A673 (cell line): ENCODE measurements around the gene COA8. TPM values are rescaled to one million over a fixed set of nuclear protein-coding genes. Genes with fewer than 3 reads are reported as not detected.

ENCODE experiments used
- BruUV-seq: library from RNA; stranded (reverse); fragments of 400-500 nt; replicated peaks from 2 replicates; lab custom pipeline; 2021; lab: Mats Ljungman, UMichigan
- CTCF ChIA-PET: fragments of 300-600 bp; sonication (Branson Sonifier 250); formaldehyde crosslinking; loops from one replicate; lab custom pipeline; 2022; ENCODE audit warnings: antibody characterized with exemption; lab: Charles Lee
- POLR2A ChIA-PET: fragments of 300-600 bp; sonication (Branson Sonifier 250); formaldehyde crosslinking; loops from one replicate; lab custom pipeline; 2022; ENCODE audit warnings: antibody characterized with exemption; ENCODE audit not compliant: low non-redundant PET; lab: Charles Lee
- DNase-seq: peaks from one replicate; pipeline ENCODE4 v3.0.0-alpha.2; 2015; ENCODE audit warnings: low spot score
- H3K27ac ChIP-seq: fragments of 200-600 bp; sonication (generic); 2 replicates; pipeline ENCODE4 v1.5.1; 2016; ENCODE audit warnings: mixed run types, low read depth, mild to moderate bottlenecking, mixed read lengths, antibody characterized with exemption, low read length; ENCODE audit not compliant: poor library complexity, severe bottlenecking
- H3K27me3 ChIP-seq: fragments of 200-600 bp; sonication (generic); replicated peaks from 2 replicates; pipeline ENCODE4 v1.6.1; 2017; ENCODE audit warnings: mixed run types, low read depth, mild to moderate bottlenecking, mixed read lengths, antibody characterized with exemption, low read length; ENCODE audit not compliant: insufficient read depth, poor library complexity
- H3K36me3 ChIP-seq: fragments of 200-600 bp; sonication (generic); 2 replicates; pipeline ENCODE4 v1.6.1; 2016; ENCODE audit warnings: mixed run types, mild to moderate bottlenecking, mixed read lengths, antibody characterized with exemption, low read length; ENCODE audit not compliant: insufficient read depth, poor library complexity, severe bottlenecking
- H3K4me1 ChIP-seq: fragments of 200-600 bp; sonication (generic); 2 replicates; pipeline ENCODE4 v1.6.1; 2017; ENCODE audit warnings: mixed run types, mild to moderate bottlenecking, mixed read lengths, antibody characterized with exemption, low read length; ENCODE audit not compliant: insufficient read depth, poor library complexity, severe bottlenecking
- H3K4me3 ChIP-seq: fragments of 200-600 bp; sonication (generic); 2 replicates; pipeline ENCODE4 v1.5.1; 2016; ENCODE audit warnings: low read depth, mixed run types, mild to moderate bottlenecking, mixed read lengths, low read length; ENCODE audit not compliant: poor library complexity, severe bottlenecking
- H3K9me3 ChIP-seq: fragments of 200-600 bp; sonication (generic); 2 replicates; pipeline ENCODE4 v1.6.1; 2016; ENCODE audit warnings: mixed run types, low read depth, mild to moderate bottlenecking, mixed read lengths, antibody characterized with exemption, low read length; ENCODE audit not compliant: poor library complexity, severe bottlenecking
- EZH2 ChIP-seq: fragments of 200-600 bp; sonication (generic); IDR thresholded peaks from 2 replicates; pipeline ENCODE4 v1.6.1; 2017; ENCODE audit warnings: borderline replicate concordance, low read depth, mild to moderate bottlenecking, mixed read lengths, antibody characterized with exemption, low read length; ENCODE audit not compliant: poor library complexity, severe bottlenecking
- intact Hi-C: fragments of 100-400 bp; cut with micrococcal nuclease; formaldehyde crosslinking; loops from one replicate; pipeline ENCODE4 v1.10.0; 2022; ENCODE audit not compliant: unreplicated experiment
- total RNA-seq: library from RNA; stranded (reverse); gene quantifications from 2 replicates; pipeline ENCODE4 v1.2.3, GENCODE V29; 2021
- TF ChIP-seq, protein P1 (sequence below): fragments of 300-800, 200-600 bp; sonication (generic); conservative IDR thresholded peaks from 2 replicates; pipeline ENCODE4 v1.5.1; 2017; ENCODE audit warnings: low read depth, mild to moderate bottlenecking, antibody characterized with exemption, low read length, moderate library complexity, mixed read lengths

Gene COA8
- total RNA-seq, 1 experiment from 2014 or later: 51.0 TPM

- Histone ChIP-seq H3K4me3 (no peak overlapping the region), H3K36me3 (no peaks in the 10 kb centered on the region), H3K27ac (no peak overlapping the region), H3K27me3 (no peaks in the 10 kb centered on the region), H3K9me3 (no peaks in the 10 kb centered on the region), H3K4me1 (peaks cover 15% of the 10 kb centered on the region)
- ChIA-PET POLR2A (interaction anchor here (0.6 kb wide), 1 partner anchor 12 kb away, joined by 3 read pairs; no protein-coding TSS in a partner anchor), CTCF (no interaction called here)
- BruUV-seq: no TSS peak
- DNase-seq: no peak
- intact Hi-C loops: no loop called here
- no peak for TF ChIP-seq EZH2
- TF ChIP-seq, protein P1, sequence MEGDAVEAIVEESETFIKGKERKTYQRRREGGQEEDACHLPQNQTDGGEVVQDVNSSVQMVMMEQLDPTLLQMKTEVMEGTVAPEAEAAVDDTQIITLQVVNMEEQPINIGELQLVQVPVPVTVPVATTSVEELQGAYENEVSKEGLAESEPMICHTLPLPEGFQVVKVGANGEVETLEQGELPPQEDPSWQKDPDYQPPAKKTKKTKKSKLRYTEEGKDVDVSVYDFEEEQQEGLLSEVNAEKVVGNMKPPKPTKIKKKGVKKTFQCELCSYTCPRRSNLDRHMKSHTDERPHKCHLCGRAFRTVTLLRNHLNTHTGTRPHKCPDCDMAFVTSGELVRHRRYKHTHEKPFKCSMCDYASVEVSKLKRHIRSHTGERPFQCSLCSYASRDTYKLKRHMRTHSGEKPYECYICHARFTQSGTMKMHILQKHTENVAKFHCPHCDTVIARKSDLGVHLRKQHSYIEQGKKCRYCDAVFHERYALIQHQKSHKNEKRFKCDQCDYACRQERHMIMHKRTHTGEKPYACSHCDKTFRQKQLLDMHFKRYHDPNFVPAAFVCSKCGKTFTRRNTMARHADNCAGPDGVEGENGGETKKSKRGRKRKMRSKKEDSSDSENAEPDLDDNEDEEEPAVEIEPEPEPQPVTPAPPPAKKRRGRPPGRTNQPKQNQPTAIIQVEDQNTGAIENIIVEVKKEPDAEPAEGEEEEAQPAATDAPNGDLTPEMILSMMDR: no peak
These were observed 61.2 kb downstream of the COA8 start for GRCh38 chr14:103623883-103624482.

- intact Hi-C loops: no loop called here
- no peak overlapping the region for H3K27ac ChIP-seq
- DNase-seq: no peak
- CTCF ChIA-PET: no interaction called here
- H3K36me3 ChIP-seq: no peaks in the 10 kb centered on the region
- TF ChIP-seq, protein P1: no peak
- no peak for TF ChIP-seq EZH2
- H3K27me3 ChIP-seq: no peaks in the 10 kb centered on the region
- POLR2A ChIA-PET: interaction anchor here (0.7 kb wide), 1 partner anchor 203 kb away, joined by 5 read pairs; no protein-coding TSS in a partner anchor
- peaks cover 15% of the 10 kb centered on the region for H3K4me1 ChIP-seq
- H3K9me3 ChIP-seq: no peaks in the 10 kb centered on the region
- H3K4me3 ChIP-seq: no peak overlapping the region
- no TSS peak for BruUV-seq
These were observed 62.1 kb downstream of the COA8 start for GRCh38 chr14:103624860-103625259.

DNA sequence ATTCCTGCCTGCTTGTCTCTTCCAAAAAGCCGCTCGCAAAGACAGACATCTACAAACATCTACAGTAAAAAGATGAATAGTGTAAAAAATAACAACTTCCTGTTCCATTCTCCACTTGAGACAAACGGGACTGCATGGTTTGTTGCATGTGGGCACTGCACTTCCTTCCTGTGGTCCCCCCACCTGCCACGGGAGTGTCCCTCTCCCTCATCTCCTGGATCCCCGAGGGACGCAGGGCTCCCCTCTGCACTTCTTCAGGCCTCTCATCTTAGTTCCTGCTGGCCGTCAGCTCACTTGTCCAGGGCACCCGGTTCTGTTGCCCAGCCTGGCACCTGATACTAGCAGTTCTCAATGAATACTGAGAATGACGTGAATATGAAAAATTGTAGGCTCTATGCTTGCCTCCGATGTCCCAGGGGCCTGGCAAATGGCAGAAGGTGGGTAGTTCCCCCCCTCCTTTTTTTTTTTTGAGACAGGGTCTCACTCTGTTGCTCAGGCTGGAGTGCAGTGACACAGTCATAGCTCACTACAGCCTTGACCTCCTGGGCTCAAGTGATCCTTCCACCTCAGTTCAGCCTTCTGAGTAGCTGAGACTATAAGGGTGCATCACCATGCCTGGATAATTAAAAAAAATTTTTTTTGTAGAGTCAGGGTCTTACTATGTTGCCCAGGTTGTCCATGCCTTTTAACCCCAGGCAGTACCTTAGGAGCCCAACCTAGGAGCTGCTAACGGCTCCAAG lies 62.8 kb downstream of the COA8 start:
- CTCF ChIA-PET: no interaction called here
- TF ChIP-seq EZH2: no peak
- TF ChIP-seq, protein P1: no peak
- intact Hi-C loops: no loop called here

More for the DNA sequence above, 62.8 kb downstream of the COA8 start:
- Histone ChIP-seq H3K27ac (no peak overlapping the region), H3K9me3 (no peaks in the 10 kb centered on the region), H3K4me3 (no peak overlapping the region), H3K27me3 (no peaks in the 10 kb centered on the region), H3K36me3 (no peaks in the 10 kb centered on the region), H3K4me1 (peaks cover 16% of the 10 kb centered on the region)
- BruUV-seq: no TSS peak
- POLR2A ChIA-PET: interaction anchor here (0.5 to 0.7 kb wide), 3 partner anchors 202 to 522 kb away, joined by 3 to 5 read pairs (median 5); no protein-coding TSS in a partner anchor
- no peak for DNase-seq
